ENCODE results near the gene COL28A1. TPM values are rescaled to one million over a fixed set of nuclear protein-coding genes. Genes with fewer than 3 reads are reported as not detected.
"Not testable (repeated sequence)": the region's sequence is repeated elsewhere in the genome, so short reads cannot be mapped to it uniquely, and the experiment has no call there.

Gene COL28A1
- polyA plus RNA-seq, 1 experiment, result 0.04 TPM

GRCh38 chr7:7476381-7476780 is 59.3 kb downstream of the COL28A1 start:
- DNase-seq (ENCODE audit: low read depth, low spot score), result no peak
- TF ChIP-seq, protein P1, sequence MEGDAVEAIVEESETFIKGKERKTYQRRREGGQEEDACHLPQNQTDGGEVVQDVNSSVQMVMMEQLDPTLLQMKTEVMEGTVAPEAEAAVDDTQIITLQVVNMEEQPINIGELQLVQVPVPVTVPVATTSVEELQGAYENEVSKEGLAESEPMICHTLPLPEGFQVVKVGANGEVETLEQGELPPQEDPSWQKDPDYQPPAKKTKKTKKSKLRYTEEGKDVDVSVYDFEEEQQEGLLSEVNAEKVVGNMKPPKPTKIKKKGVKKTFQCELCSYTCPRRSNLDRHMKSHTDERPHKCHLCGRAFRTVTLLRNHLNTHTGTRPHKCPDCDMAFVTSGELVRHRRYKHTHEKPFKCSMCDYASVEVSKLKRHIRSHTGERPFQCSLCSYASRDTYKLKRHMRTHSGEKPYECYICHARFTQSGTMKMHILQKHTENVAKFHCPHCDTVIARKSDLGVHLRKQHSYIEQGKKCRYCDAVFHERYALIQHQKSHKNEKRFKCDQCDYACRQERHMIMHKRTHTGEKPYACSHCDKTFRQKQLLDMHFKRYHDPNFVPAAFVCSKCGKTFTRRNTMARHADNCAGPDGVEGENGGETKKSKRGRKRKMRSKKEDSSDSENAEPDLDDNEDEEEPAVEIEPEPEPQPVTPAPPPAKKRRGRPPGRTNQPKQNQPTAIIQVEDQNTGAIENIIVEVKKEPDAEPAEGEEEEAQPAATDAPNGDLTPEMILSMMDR (IDR thresholded peaks at IDR 0.05; ENCODE audit: low read depth, low read length), result no peak
- H3K4me3 ChIP-seq (ENCODE audit: low read depth, low read length), result no peak overlapping the region
- POLR2A ChIA-PET, result no interaction called here
- peaks cover 7% of the 10 kb centered on the region; the same call in 1 of the 2 replicates for H3K9me3 ChIP-seq (ENCODE audit: control insufficient read depth, insufficient read depth, low read length)
- CTCF ChIA-PET, result interaction anchor here (1.5 kb wide), 1 partner anchor 373 kb away, joined by 6 read pairs; no protein-coding TSS in a partner anchor
- no peaks in the 10 kb centered on the region for H3K27me3 ChIP-seq (ENCODE audit: control insufficient read depth, insufficient read depth, low read length)
- H3K27ac ChIP-seq (ENCODE audit: low read depth, low read length), result no peak overlapping the region

DNA sequence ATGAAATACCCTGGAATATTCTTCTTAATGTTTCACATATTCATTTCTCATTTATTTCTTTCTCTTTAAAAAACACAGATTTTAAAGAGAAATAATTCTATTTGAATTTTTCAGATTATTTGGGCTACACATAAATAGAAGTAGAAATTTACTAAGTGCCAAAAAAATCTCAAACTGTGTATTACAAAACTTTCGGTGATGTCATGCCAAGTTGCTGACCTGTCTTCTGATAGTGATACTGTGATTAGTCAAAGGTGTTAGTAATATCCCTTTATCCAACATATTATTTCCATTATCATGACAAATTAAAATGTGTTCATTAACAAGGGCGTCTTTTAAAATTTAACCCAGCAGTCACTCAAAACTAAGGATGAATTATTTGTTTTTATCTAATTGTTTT is 60.1 kb downstream of the COL28A1 start:
- Histone ChIP-seq H3K9me3 (ENCODE audit: control insufficient read depth, insufficient read depth, low read length) (peaks cover 7% of the 10 kb centered on the region; the same call in 1 of the 2 replicates), H3K4me3 (ENCODE audit: low read depth, low read length) (no peak overlapping the region), H3K27ac (ENCODE audit: low read depth, low read length) (no peak overlapping the region), H3K27me3 (ENCODE audit: control insufficient read depth, insufficient read depth, low read length) (no peaks in the 10 kb centered on the region)
- TF ChIP-seq, protein P1 (IDR thresholded peaks at IDR 0.05; ENCODE audit: low read depth, low read length), result no peak
- CTCF ChIA-PET, result interaction anchor here (1.5 kb wide), 1 partner anchor 372 kb away, joined by 6 read pairs; no protein-coding TSS in a partner anchor
- DNase-seq (ENCODE audit: low read depth, low spot score), result no peak
- POLR2A ChIA-PET, result no interaction called here

DNA sequence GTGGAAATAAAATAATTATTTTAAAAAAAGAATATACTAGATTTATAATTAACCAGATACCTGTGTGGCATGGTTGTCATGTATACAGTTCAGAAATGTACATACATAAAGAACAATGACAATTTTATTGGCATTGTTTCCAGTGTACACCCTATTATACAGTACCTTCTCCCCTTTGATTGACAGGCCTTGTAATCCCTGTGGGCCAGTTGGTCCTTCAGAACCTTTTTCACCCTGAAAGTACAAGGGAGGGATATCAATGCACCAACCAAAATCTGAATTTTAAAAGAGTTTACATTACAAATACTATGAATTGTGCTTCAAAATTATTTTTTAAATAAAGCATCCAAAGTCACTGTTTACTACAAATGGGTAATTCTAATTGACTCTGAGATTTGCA is 61.2 kb downstream of the COL28A1 start:
- no peaks in the 10 kb centered on the region for H3K27me3 ChIP-seq (ENCODE audit: control insufficient read depth, insufficient read depth, low read length)
- ChIA-PET CTCF (interaction anchor here (1.0 kb wide), 1 partner anchor 50 kb away, joined by 4 read pairs; no protein-coding TSS in a partner anchor), POLR2A (no interaction called here)
- no peak for DNase-seq (ENCODE audit: low read depth, low spot score)
- H3K9me3 ChIP-seq (ENCODE audit: control insufficient read depth, insufficient read depth, low read length), result peaks cover 7% of the 10 kb centered on the region; the same call in 1 of the 2 replicates
- TF ChIP-seq, protein P1 (IDR thresholded peaks at IDR 0.05; ENCODE audit: low read depth, low read length), result no peak
- H3K27ac ChIP-seq (ENCODE audit: low read depth, low read length), result no peak overlapping the region
- no peak overlapping the region for H3K4me3 ChIP-seq (ENCODE audit: low read depth, low read length)

GRCh38 chr7:7464991-7465765 is 70.5 kb downstream of the COL28A1 start:
- H3K9me3 ChIP-seq (ENCODE audit: control insufficient read depth, insufficient read depth, low read length); H3K27ac ChIP-seq (ENCODE audit: low read depth, low read length); DNase-seq (ENCODE audit: low read depth, low spot score); CTCF ChIA-PET; H3K4me3 ChIP-seq (ENCODE audit: low read depth, low read length); H3K27me3 ChIP-seq (ENCODE audit: control insufficient read depth, insufficient read depth, low read length); POLR2A ChIA-PET: not testable (repeated sequence)

- ChIA-PET CTCF (no interaction called here), POLR2A (no interaction called here)
- no peaks in the 10 kb centered on the region for H3K27me3 ChIP-seq (ENCODE audit: control insufficient read depth, insufficient read depth, low read length)
- TF ChIP-seq, protein P1 (IDR thresholded peaks at IDR 0.05; ENCODE audit: low read depth, low read length), result no peak
- no peak overlapping the region for H3K4me3 ChIP-seq (ENCODE audit: low read depth, low read length)
- no peaks in the 10 kb centered on the region; the same call in 1 of the 2 replicates for H3K9me3 ChIP-seq (ENCODE audit: control insufficient read depth, insufficient read depth, low read length)
- H3K27ac ChIP-seq (ENCODE audit: low read depth, low read length), result no peak overlapping the region
- DNase-seq (ENCODE audit: low read depth, low spot score), result no peak
Observed at GRCh38 chr7:7454000-7454399, 81.7 kb downstream of the COL28A1 start.
